Measurements from ENCODE around the gene SLC5A7.

Gene SLC5A7

GRCh38 chr2:107986278-107987217 lies at the start of gene SLC5A7:
TSS of gene SLC5A7 (plus strand) at chr2:107986524. CDS start at chr2:107988156, 1,632 bp downstream.
- DNase-seq: no peak

DNA sequence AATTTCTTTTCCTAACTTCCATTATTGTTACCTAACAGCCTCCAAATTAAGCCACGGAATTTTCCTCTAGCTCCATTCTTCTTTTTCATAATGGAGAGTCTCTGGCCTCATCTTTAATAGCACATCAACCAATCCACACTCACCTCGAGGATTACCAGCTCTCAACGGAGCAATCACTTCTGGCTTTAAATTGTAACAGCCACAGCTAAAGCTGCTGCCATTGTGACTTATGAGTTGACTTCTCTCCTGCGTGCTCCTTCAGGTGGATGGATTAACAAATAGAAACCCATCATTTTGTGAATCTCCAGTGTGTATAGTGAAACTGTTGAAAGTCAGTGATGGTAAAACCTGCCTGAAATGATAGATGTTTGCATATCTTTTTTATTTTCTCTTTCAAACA lies 24.9 kb upstream of the SLC5A7 start:
- DNase-seq: no peak

DNA sequence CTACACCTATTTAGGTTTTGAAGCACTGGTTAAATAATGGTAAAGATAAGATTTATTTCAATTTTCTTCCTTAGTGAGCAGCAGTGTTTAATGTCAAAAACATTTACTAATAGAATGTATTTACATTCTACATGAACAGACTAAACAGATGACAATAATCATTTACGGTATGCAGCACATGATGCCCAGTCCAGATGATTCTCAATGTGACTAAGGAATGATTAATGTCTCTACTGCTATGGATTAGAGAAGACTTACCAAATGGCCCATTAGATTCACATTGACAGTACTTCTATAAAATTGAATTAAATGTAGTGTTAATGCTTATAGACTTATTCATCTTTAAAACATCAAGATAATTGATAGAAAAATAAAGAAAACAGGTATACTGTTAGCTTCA lies 22.1 kb upstream of the SLC5A7 start:
- no peak for DNase-seq

DNA sequence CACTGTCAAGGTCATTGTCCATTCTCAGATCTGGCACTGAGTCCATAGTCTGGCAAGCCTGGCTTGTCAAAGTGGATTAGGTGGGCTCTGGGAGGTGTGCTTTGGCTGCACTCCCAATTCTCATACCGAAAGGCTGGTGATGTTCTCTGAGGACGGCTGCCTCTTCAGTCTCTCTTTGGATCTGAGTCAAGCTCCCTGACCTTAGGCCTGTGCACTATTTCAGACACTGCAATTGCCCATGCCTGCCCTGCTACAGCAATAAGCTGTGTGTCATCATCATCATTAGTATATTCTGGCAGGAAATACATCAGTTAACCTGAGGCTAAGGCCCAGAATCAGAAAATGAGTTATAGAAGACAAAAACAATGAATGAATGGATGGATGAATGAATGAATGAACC lies 1.6 kb upstream of the SLC5A7 start:
- no peak for DNase-seq

GRCh38 chr2:107988108-107988507 lies 1.8 kb downstream of the SLC5A7 start:
- no peak for DNase-seq

GRCh38 chr2:107989445-107989844 lies 3.1 kb downstream of the SLC5A7 start:
- DNase-seq: no peak

DNA sequence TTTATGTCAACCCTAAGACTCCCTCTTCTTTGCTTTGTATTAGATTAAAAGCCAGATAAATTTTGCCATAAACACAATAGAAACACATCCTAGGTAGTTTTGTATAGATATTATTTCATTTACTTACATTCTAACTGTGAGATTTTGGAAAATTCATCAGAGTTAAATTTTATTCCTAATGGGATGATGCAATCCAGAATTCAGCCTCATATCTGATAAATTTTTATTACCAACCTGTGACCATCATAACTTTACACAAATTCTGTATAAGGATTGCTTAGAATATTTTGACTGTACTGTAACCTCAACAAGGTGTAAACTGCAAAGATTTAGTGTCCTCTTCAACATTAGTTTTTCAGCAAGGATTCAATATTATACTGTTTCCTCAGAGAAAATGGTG lies 4.4 kb downstream of the SLC5A7 start:
- DNase-seq: no peak

DNA sequence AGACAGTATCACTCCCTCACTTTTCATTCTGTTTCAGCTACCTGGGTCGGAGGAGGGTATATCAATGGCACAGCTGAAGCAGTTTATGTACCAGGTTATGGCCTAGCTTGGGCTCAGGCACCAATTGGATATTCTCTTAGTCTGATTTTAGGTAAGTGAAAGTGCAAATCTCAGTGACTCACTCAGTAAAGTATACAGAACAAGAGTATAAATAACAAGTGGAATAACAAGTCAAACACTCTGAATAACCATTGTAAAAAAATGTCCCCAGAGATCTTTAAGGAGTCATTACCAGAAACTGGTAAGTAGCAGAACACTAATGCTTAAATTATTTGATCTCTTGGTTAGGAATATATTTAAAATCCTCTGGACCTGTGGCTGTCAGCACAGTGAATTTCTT lies 5.7 kb downstream of the SLC5A7 start:
- no peak for DNase-seq

DNA sequence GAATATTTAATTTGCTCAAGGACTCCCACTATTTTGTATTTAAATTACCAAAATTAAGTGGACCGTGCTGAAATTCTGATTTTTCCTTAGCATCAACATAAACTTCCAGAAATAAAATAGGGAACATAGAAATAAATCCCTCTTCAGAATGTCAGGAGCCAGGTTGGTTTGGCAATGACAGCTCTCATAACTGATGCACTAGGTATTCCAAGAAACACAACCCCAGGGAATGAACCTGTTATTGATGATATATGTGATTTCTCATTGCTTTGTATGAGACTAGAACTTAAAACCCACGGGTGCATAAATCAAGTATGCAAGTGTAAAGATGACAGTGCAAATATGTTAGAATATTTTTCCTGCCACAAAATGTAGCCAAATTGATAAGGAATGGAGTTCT lies 12.8 kb downstream of the SLC5A7 start:
- no peak for DNase-seq

DNA sequence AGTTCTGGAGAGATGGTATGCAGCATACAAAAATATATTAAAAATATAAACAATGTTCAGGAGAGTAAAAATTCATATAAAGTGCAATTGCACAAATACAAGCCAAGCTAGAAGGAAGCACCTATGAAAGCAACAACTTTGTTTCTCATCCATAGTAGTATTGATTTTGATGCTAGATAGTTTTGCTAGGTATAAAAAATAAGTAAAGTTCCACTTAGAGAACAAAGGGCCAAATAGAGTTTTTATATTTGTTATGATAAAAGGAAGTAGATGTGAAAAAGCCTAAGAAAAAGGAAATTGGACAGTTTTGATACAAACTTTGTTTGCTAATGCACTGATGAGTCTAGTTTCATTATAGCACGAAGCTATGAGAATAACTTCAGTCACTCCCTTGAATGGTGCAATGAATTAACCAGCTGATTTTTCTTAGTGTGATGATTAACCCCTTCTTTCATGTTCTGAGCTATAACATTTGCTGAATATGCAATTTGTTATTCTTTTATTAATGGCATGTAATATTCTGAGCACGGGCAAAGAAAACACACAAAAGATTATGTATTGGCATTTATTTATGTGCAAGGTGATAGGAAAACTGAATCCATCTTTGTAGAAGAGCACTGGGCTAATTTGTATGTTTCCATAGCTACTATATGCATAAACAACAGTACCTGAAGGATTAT lies 24.7 kb downstream of the SLC5A7 start:
- no peak for DNase-seq

- no peak for DNase-seq
Measured at GRCh38 chr2:108013305-108013704, 27.0 kb downstream of the SLC5A7 start.

GRCh38 chr2:108022628-108023027 lies 36.3 kb downstream of the SLC5A7 start:
- DNase-seq: no peak

GRCh38 chr2:108023776-108024175 lies 37.5 kb downstream of the SLC5A7 start:
- DNase-seq: no peak

GRCh38 chr2:108026092-108026794 lies 39.9 kb downstream of the SLC5A7 start:
- DNase-seq: no peak

DNA sequence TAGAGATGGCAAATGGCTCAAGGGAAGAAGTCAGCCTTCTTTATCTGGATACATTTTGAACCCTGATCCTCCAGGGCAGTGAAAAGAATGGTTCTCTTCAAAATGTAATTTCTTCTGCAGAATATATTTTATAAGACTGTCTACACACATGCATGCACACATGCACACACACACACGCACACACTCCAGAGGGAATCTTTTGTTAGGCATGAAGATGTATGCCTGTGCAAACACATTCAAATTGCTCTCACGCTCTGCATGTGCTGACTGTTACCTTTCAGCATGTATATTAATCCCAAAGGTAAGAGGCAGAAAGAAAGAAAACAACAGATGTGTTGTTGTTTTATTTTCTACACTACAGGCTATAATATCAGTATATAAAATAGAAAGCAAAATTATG lies 43.2 kb downstream of the SLC5A7 start:
- DNase-seq: no peak

GRCh38 chr2:108029912-108030311 lies 43.6 kb downstream of the SLC5A7 start:
- no peak for DNase-seq

- DNase-seq: no peak
Measured at GRCh38 chr2:108031471-108031941, 45.2 kb downstream of the SLC5A7 start.

DNA sequence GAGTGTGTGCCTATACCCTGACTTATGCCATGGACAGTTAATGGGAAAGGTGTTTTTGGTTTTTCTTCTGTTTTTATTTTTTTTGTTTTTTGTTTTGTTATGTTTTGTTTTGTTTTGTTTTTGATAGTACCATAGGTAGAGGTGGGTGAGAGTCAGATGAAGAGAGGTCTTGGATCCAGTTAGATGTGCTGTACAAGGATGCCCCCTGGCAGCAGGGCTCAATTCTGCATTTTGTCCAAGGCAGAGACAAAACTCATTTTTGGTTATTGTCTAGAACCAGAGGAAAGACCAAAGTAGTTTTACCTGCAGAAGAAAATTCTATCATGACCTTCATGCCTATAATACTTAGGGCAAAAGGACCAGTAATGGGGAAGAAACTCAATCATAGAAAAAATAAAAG lies 48.5 kb downstream of the SLC5A7 start:
- no peak for DNase-seq

DNA sequence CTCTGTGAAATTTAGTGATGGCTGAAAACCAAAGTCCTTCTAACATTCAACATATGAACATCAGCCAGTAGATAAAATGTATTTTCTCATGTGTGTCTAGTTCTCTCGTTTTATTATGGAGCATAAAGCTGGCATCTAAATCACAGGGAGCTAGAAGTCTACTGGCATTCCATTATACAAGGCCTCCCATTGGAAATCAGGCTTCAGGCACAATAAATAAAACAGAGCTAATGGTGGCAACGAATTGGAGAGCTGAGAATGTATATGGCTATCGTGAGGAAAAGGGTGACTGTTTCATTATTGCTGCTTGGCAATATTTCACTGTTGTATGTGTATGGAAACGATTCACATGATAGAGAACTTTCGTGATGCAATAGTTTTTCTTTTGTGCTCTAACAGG lies 62.4 kb downstream of the SLC5A7 start:
- no peak for DNase-seq

- DNase-seq: no peak
Measured at GRCh38 chr2:108058576-108059137, 72.3 kb downstream of the SLC5A7 start.

- no peak for DNase-seq
Measured at GRCh38 chr2:108061439-108062042, 75.2 kb downstream of the SLC5A7 start.

All from Kasumi-1 (cell line).